HCT116 (cell line): ENCODE results near the gene AUTS2. TPM values are rescaled to one million over a fixed set of nuclear protein-coding genes. Genes with fewer than 3 reads are reported as not detected.

Source experiments
- ATAC-seq: fragments of 200-7000 bp; cut with Tn5 transposase; 2 replicates; pipeline ENCODE4 v1.9.1; 2020; ENCODE audit warnings: mild to moderate bottlenecking, moderate library complexity
- BruUV-seq: library from RNA; stranded (reverse); fragments of 400-500 nt; replicated peaks from 2 replicates; lab custom pipeline; 2021; lab: Mats Ljungman, UMichigan
- CTCF ChIA-PET: fragments of 300-600 bp; sonication (Branson Sonifier 250); formaldehyde crosslinking; loops from one replicate; lab custom pipeline; 2021; ENCODE audit warnings: antibody characterized with exemption; lab: Charles Lee
- POLR2A ChIA-PET: fragments of 300-600, 350-600 bp; sonication (Branson Sonifier 250); formaldehyde crosslinking; loops from one replicate; lab custom pipeline; 2021; ENCODE audit warnings: antibody characterized with exemption; lab: Charles Lee
- RAD21 ChIA-PET, 2 experiments: fragments of 300-600 bp; sonication (Branson Sonifier 250); formaldehyde crosslinking; loops; one replicate each; lab custom pipeline; 2023; ENCODE audit warnings: low total read pairs in 2 of 2; ENCODE audit not compliant: uncharacterized antibody in 2 of 2, unreplicated experiment in 2 of 2, low non-redundant PET in 1 of 2; lab: Charles Lee
- DNase-seq: peaks from one replicate; pipeline ENCODE4 v3.0.0-alpha.2; 2010; ENCODE audit warnings: low read depth, low spot score
- H2AFZ ChIP-seq: fragments of 200-600 bp; shearing (Covaris generic), sonication (generic); 2 replicates; pipeline ENCODE4 v1.6.1; 2017; ENCODE audit warnings: low read depth, mixed run types, mixed read lengths, antibody characterized with exemption, low read length; ENCODE audit not compliant: poor library complexity, severe bottlenecking
- H3K27ac ChIP-seq: 2 replicates; pipeline ENCODE4 v1.5.1; 2012; ENCODE audit warnings: low read depth, low read length
- H3K27me3 ChIP-seq: fragments of 200-600 bp; sonication (generic); 2 replicates; pipeline ENCODE4 v1.6.1; 2016; ENCODE audit warnings: mixed run types, low read length, mixed read lengths; ENCODE audit not compliant: insufficient read depth
- H3K36me3 ChIP-seq, 2 experiments: fragments of 200-500 bp in 1 of 2; fragments of 200-600 bp in 1 of 2; sonication (Bioruptor generic) in 1 of 2; sonication (generic) in 1 of 2; 2 replicates each; pipeline versions ENCODE4 v1.5.1 to v1.6.1; 2014 to 2016; ENCODE audit warnings: low read length in 2 of 2, inconsistent platforms in 1 of 2, mixed read lengths in 1 of 2, mixed run types in 1 of 2; ENCODE audit not compliant: insufficient read depth in 2 of 2, control insufficient read depth in 1 of 2
- H3K4me1 ChIP-seq, 2 experiments: fragments of 200-600 bp in 1 of 2; sonication (generic) in 1 of 2; 2 replicates each; pipeline versions ENCODE4 v1.5.1 to v1.6.1; 2012 to 2017; ENCODE audit warnings: low read length in 2 of 2, inconsistent platforms in 1 of 2, mild to moderate bottlenecking in 1 of 2, mixed read lengths in 1 of 2, mixed run types in 1 of 2, moderate library complexity in 1 of 2; ENCODE audit not compliant: insufficient read depth in 2 of 2, control insufficient read depth in 1 of 2
- H3K4me2 ChIP-seq: fragments of 200-600 bp; sonication (generic); 2 replicates; pipeline ENCODE4 v1.6.1; 2017; ENCODE audit warnings: mixed run types, low read length, mixed read lengths
- H3K4me3 ChIP-seq, 2 experiments: fragments of 200-600 bp in 1 of 2; sonication (generic) in 1 of 2; replicated peaks in 1 of 2; 2 replicates each; pipeline ENCODE4 v1.5.1; 2011 to 2016; ENCODE audit warnings: low read length in 2 of 2, control low read depth in 1 of 2, low read depth in 1 of 2, mild to moderate bottlenecking in 1 of 2, mixed read lengths in 1 of 2, mixed run types in 1 of 2
- H3K79me2 ChIP-seq: fragments of 200-600 bp; sonication (generic); 2 replicates; pipeline ENCODE4 v1.6.1; 2017; ENCODE audit warnings: mild to moderate bottlenecking, mixed run types, low read length, moderate library complexity, mixed read lengths; ENCODE audit not compliant: insufficient read depth
- H3K9ac ChIP-seq: fragments of 200-600 bp; sonication (generic); 2 replicates; pipeline ENCODE4 v1.6.1; 2016; ENCODE audit warnings: low read length, mixed read lengths
- H3K9me2 ChIP-seq: fragments of 200-600 bp; sonication (generic), shearing (Covaris generic); 2 replicates; pipeline ENCODE4 v1.6.1; 2017; ENCODE audit warnings: mixed run types, mild to moderate bottlenecking, moderate library complexity; ENCODE audit not compliant: insufficient read depth
- H3K9me3 ChIP-seq, 2 experiments: fragments of 200-500 bp in 1 of 2; fragments of 200-600 bp in 1 of 2; sonication (Bioruptor generic) in 1 of 2; sonication (generic) in 1 of 2; 2 replicates each; pipeline ENCODE4 v1.6.1; 2014 to 2017; ENCODE audit warnings: low read length in 2 of 2, mixed read lengths in 2 of 2, inconsistent platforms in 1 of 2, low read depth in 1 of 2, mild to moderate bottlenecking in 1 of 2, mixed run types in 1 of 2, moderate library complexity in 1 of 2; ENCODE audit not compliant: control insufficient read depth in 1 of 2, insufficient read depth in 1 of 2
- H4K20me1 ChIP-seq: fragments of 200-600 bp; sonication (generic), shearing (Covaris generic); 2 replicates; pipeline ENCODE4 v1.6.1; 2017; ENCODE audit warnings: mixed run types, mild to moderate bottlenecking, moderate library complexity; ENCODE audit not compliant: insufficient read depth
- ATF3 ChIP-seq: IDR thresholded peaks from 2 replicates; pipeline ENCODE4 v1.6.1; 2012
- CBX3 ChIP-seq: IDR thresholded peaks from 2 replicates; pipeline ENCODE4 v1.6.1; 2012; ENCODE audit warnings: low read depth
- CEBPB ChIP-seq: IDR thresholded peaks from 2 replicates; pipeline ENCODE4 v1.6.1; 2012; ENCODE audit warnings: low read depth
- CTCF ChIP-seq, 3 experiments: fragments of 200-600 bp in 1 of 3; sonication (generic) in 1 of 3; IDR thresholded peaks in 2 of 3; conservative IDR thresholded peaks in 1 of 3; 2 replicates each; pipeline ENCODE4 v1.5.1; 2012 to 2017; ENCODE audit warnings: low read depth in 2 of 3, low read length in 2 of 3, antibody characterized with exemption in 1 of 3, borderline replicate concordance in 1 of 3, control low read depth in 1 of 3, mild to moderate bottlenecking in 1 of 3, mixed read lengths in 1 of 3, mixed run types in 1 of 3, moderate library complexity in 1 of 3; ENCODE audit not compliant: insufficient read depth in 1 of 3
- EGR1 ChIP-seq: IDR thresholded peaks from 2 replicates; pipeline ENCODE4 v1.6.1; 2012; ENCODE audit warnings: low read depth
- ELF1 ChIP-seq: IDR thresholded peaks from 2 replicates; pipeline ENCODE4 v1.6.1; 2012; ENCODE audit warnings: low read depth, borderline replicate concordance
- EZH2 ChIP-seq: fragments of 200-600 bp; sonication (generic); IDR thresholded peaks from 2 replicates; pipeline ENCODE4 v1.6.1; 2017; ENCODE audit warnings: antibody characterized with exemption, mixed run types
- EZH2phosphoT487 ChIP-seq: fragments of 200-600 bp; IDR thresholded peaks from 2 replicates; pipeline ENCODE4 v1.6.1; 2018; ENCODE audit warnings: antibody characterized with exemption, borderline replicate concordance
- FOSL1 ChIP-seq: IDR thresholded peaks from 2 replicates; pipeline ENCODE4 v1.6.1; 2012; ENCODE audit warnings: low read depth
- JUND ChIP-seq: IDR thresholded peaks from 2 replicates; pipeline ENCODE4 v1.6.1; 2012
- MAX ChIP-seq: IDR thresholded peaks from 2 replicates; pipeline ENCODE4 v1.6.1; 2012
- POLR2A ChIP-seq: IDR thresholded peaks from 2 replicates; pipeline ENCODE4 v1.7.0; 2011; ENCODE audit warnings: borderline replicate concordance; ENCODE audit not compliant: insufficient read depth, insufficient read length; ENCODE audit errors: extremely low read depth
- RAD21 ChIP-seq: IDR thresholded peaks from 2 replicates; pipeline ENCODE4 v1.6.1; 2012; ENCODE audit warnings: low read depth, mild to moderate bottlenecking
- SIN3A ChIP-seq: IDR thresholded peaks from 2 replicates; pipeline ENCODE4 v1.6.1; 2012; ENCODE audit warnings: low read depth
- SP1 ChIP-seq: IDR thresholded peaks from 2 replicates; pipeline ENCODE4 v1.6.1; 2012; ENCODE audit warnings: low read depth
- SRF ChIP-seq: IDR thresholded peaks from 2 replicates; pipeline ENCODE4 v1.6.1; 2012; ENCODE audit warnings: low read depth
- TCF7L2 ChIP-seq: IDR thresholded peaks from 2 replicates; pipeline ENCODE4 v1.7.0; 2011; ENCODE audit warnings: borderline replicate concordance, inconsistent platforms; ENCODE audit not compliant: insufficient read depth, insufficient read length; ENCODE audit errors: extremely low read depth
- YY1 ChIP-seq: IDR thresholded peaks from 2 replicates; pipeline ENCODE4 v1.6.1; 2011; ENCODE audit warnings: low read length, low read depth, moderate library complexity, mild to moderate bottlenecking; ENCODE audit not compliant: insufficient replicate concordance; ENCODE audit errors: extremely low read depth
- ZBTB33 ChIP-seq: IDR thresholded peaks from 2 replicates; pipeline ENCODE4 v1.6.1; 2011; ENCODE audit warnings: mild to moderate bottlenecking, low read length, moderate library complexity; ENCODE audit not compliant: insufficient replicate concordance; ENCODE audit errors: extremely low read depth
- intact Hi-C: fragments of 100-400 bp; cut with micrococcal nuclease; formaldehyde crosslinking; loops from 2 replicates; pipeline ENCODE4 v1.10.0; 2022
- total RNA-seq: library from RNA; stranded (reverse); gene quantifications from one replicate; pipeline ENCODE4 v1.2.1, GENCODE V29; 2021; ENCODE audit not compliant: unreplicated experiment

The AUTS2 gene
- total RNA-seq, 1 experiment from 2014 or later: 0.93 TPM

- H3K9me2 ChIP-seq: no peaks in the 10 kb centered on the region
- no TSS peak for BruUV-seq
- ATAC-seq (no peak), DNase-seq (no peak)
- intact Hi-C loops: no loop called here
- no peaks in the 10 kb centered on the region for H3K79me2 ChIP-seq
- RAD21 ChIA-PET: no interaction called here
- no peak overlapping the region for H2AFZ ChIP-seq
- peaks cover 0 to 20% of the 10 kb centered on the region in 2 experiments; a peak in 3 of 4 replicates for H3K9me3 ChIP-seq
- no peaks in the 10 kb centered on the region for H3K4me1 ChIP-seq
- H3K9ac ChIP-seq: no peak overlapping the region
- POLR2A ChIA-PET: no interaction called here
- TF ChIP-seq ATF3 (no peak), ELF1 (no peak), SIN3A (no peak), POLR2A (no peak), SP1 (no peak), EZH2 (no peak), EGR1 (no peak), SRF (no peak), YY1 (no peak), CTCF (IDR thresholded peaks at IDR 0.05 in 2 of 3, conservative IDR thresholded peaks at IDR 0.05 in 1 of 3; ENCODE audit: borderline replicate concordance in 1 of 3, insufficient read depth in 1 of 3, low read depth in 2 of 3, low read length in 2 of 3) (no peak), MAX (no peak), EZH2phosphoT487 (no peak), CBX3 (no peak), RAD21 (no peak), ZBTB33 (no peak), TCF7L2 (no peak), FOSL1 (no peak), CEBPB (no peak), JUND (no peak)
- no peaks in the 10 kb centered on the region for H4K20me1 ChIP-seq
- H3K4me2 ChIP-seq: no peak overlapping the region
- H3K36me3 ChIP-seq: no peaks in the 10 kb centered on the region
- H3K27ac ChIP-seq: no peak overlapping the region
- no peaks in the 10 kb centered on the region for H3K27me3 ChIP-seq
- CTCF ChIA-PET: no interaction called here
- H3K4me3 ChIP-seq: no peak overlapping the region
Observed at GRCh38 chr7:70116867-70117266, 518.6 kb downstream of the AUTS2 start.
